Hepatocyte (in vitro differentiated cells): ENCODE measurements around the gene PAAF1.

Source experiments
- CTCF ChIP-seq: fragments of 200-600 bp; sonication (generic); IDR thresholded peaks from 2 replicates; pipeline ENCODE4 v1.5.1; 2016; ENCODE audit warnings: antibody characterized with exemption, mild to moderate bottlenecking; ENCODE audit not compliant: poor library complexity
- EZH2 ChIP-seq: fragments of 200-600 bp; sonication (generic); IDR thresholded peaks from 2 replicates; pipeline ENCODE4 v1.6.1; 2016; ENCODE audit warnings: antibody characterized with exemption, mild to moderate bottlenecking, borderline replicate concordance
- EZH2phosphoT487 ChIP-seq: fragments of 200-600 bp; sonication (generic); IDR thresholded peaks from one replicate; pipeline ENCODE4 v1.6.1; 2018; ENCODE audit warnings: antibody characterized with exemption, mild to moderate bottlenecking, low read depth, moderate library complexity; ENCODE audit not compliant: unreplicated experiment, severe bottlenecking

GRCh38 chr11:73949246-73949645, 72.4 kb downstream of the PAAF1 start:
- TF ChIP-seq CTCF: no peak
- TF ChIP-seq EZH2phosphoT487: no peak
- TF ChIP-seq EZH2: no peak
